ENCODE data around the gene GGCT.

GRCh38 chr7:30469303-30469702, 35.3 kb downstream of the GGCT start:
- TF ChIP-seq CTCF (IDR thresholded peaks at IDR 0.05 in 8 of 11, conservative IDR thresholded peaks at IDR 0.05 in 3 of 11) (peak in 7 of 11 experiments; percentile 9 to 47 (median 25)), POLR2AphosphoS5 (IDR thresholded peaks at IDR 0.05) (peak in 2 of 3 donors; percentile 78 to 89)

All from spleen (tissue), 7 donors.